HG02852 (cell line): ENCODE results near the gene TDRD9.

Experiments
- ATAC-seq: cut with Tn5 transposase; IDR thresholded peaks from one replicate; pipeline ENCODE4 v1.9.1; 2021; ENCODE audit warnings: mild to moderate bottlenecking, moderate library complexity; ENCODE audit not compliant: unreplicated experiment

TDRD9 gene

GRCh38 chr14:104023325-104024055, 95.2 kb downstream of the TDRD9 start:
- ATAC-seq: no peak

GRCh38 chr14:104025534-104025933, 97.3 kb downstream of the TDRD9 start:
- no peak for ATAC-seq

GRCh38 chr14:104026024-104026423, 97.8 kb downstream of the TDRD9 start:
- ATAC-seq: no peak

GRCh38 chr14:104030958-104031357, 102.7 kb downstream of the TDRD9 start:
- no peak for ATAC-seq

GRCh38 chr14:104031384-104031783, 103.1 kb downstream of the TDRD9 start:
- no peak for ATAC-seq

- ATAC-seq: no peak
Measured at GRCh38 chr14:104034976-104035699, 106.9 kb downstream of the TDRD9 start.

- ATAC-seq: no peak
Measured at GRCh38 chr14:104036212-104036611, 108.0 kb downstream of the TDRD9 start.

- ATAC-seq: no peak
Measured at GRCh38 chr14:104037074-104037473, 108.8 kb downstream of the TDRD9 start.

GRCh38 chr14:104037903-104038302, 109.6 kb downstream of the TDRD9 start:
- ATAC-seq: no peak

GRCh38 chr14:104039214-104039613, 111.0 kb downstream of the TDRD9 start:
- no peak for ATAC-seq

GRCh38 chr14:104040539-104040938, 112.3 kb downstream of the TDRD9 start:
- no peak for ATAC-seq

- ATAC-seq: no peak
Measured at GRCh38 chr14:104041430-104042104, 113.3 kb downstream of the TDRD9 start.

GRCh38 chr14:104044016-104044415, 115.8 kb downstream of the TDRD9 start:
- no peak for ATAC-seq

GRCh38 chr14:104047761-104048160, 119.5 kb downstream of the TDRD9 start:
- no peak for ATAC-seq

GRCh38 chr14:104048758-104049507, 120.7 kb downstream of the TDRD9 start:
- ATAC-seq: no peak

- no peak for ATAC-seq
Measured at GRCh38 chr14:104049576-104050240, 121.5 kb downstream of the TDRD9 start.

GRCh38 chr14:104051092-104051813, 123.0 kb downstream of the TDRD9 start:
- ATAC-seq: no peak

- ATAC-seq: no peak
Measured at GRCh38 chr14:104054222-104054905, 126.1 kb downstream of the TDRD9 start.

- no peak for ATAC-seq
Measured at GRCh38 chr14:104062281-104062680, 134.0 kb downstream of the TDRD9 start.
